Activated CD8-positive, alpha-beta T cell treated with anti-CD3 and anti-CD28 coated beads, Interleukin-2, amount 10 ng/mL, durations not matched to agents 7 days and 5 days (primary cell): ENCODE measurements around the gene PPM1D. TPM values are rescaled to one million over a fixed set of nuclear protein-coding genes. Genes with fewer than 3 reads are reported as not detected.
"Not testable (repeated sequence)": the region's sequence is repeated elsewhere in the genome, so short reads cannot be mapped to it uniquely, and the experiment has no call there.

Experiments used
- ATAC-seq: fragments of 150-1000 bp; cut with Tn5 transposase; one replicate; pipeline ENCODE4 v1.10.0; 2021; ENCODE audit warnings: moderate library complexity
- CTCF ChIA-PET: fragments of 350-600 bp; sonication (Branson Sonifier 250); formaldehyde crosslinking; loops from one replicate; lab custom pipeline; 2021; ENCODE audit warnings: antibody characterized with exemption; lab: Charles Lee
- POLR2A ChIA-PET: fragments of 350-600 bp; sonication (Branson Sonifier 250); formaldehyde crosslinking; loops from one replicate; lab custom pipeline; 2021; ENCODE audit warnings: antibody characterized with exemption; lab: Charles Lee
- DNase-seq: peaks from one replicate; pipeline ENCODE4 v3.0.0-alpha.2; 2020
- H3K27ac Mint-ChIP-seq: one replicate; pipeline ENCODE4 v1.8.0; 2021; ENCODE audit warnings: mild to moderate bottlenecking, mixed read lengths
- H3K27me3 Mint-ChIP-seq: one replicate; pipeline ENCODE4 v1.8.0; 2021; ENCODE audit warnings: low read depth, mixed read lengths
- H3K36me3 Mint-ChIP-seq: one replicate; pipeline ENCODE4 v1.8.0; 2021; ENCODE audit warnings: low read depth, mixed read lengths
- H3K4me1 Mint-ChIP-seq: one replicate; pipeline ENCODE4 v1.8.0; 2021; ENCODE audit warnings: low read depth, mixed read lengths
- H3K4me3 Mint-ChIP-seq: one replicate; pipeline ENCODE4 v1.8.0; 2021; ENCODE audit warnings: mild to moderate bottlenecking, mixed read lengths
- H3K9me3 Mint-ChIP-seq: one replicate; pipeline ENCODE4 v1.8.0; 2022; ENCODE audit warnings: mixed read lengths; ENCODE audit not compliant: insufficient read depth
- total RNA-seq, 2 experiments: library from RNA; stranded (reverse); gene quantifications; one replicate each; pipeline ENCODE4 v1.2.3, GENCODE V29; 2021

PPM1D gene
- total RNA-seq, 2 experiments from 2014 or later, result 20.4 to 21.2 TPM

GRCh38 chr17:60604686-60605334, 4.8 kb downstream of the PPM1D start:
- H3K36me3 Mint-ChIP-seq, result peaks cover 18% of the 10 kb centered on the region
- ChIA-PET POLR2A (interaction anchor here (0.9 kb wide), 1 partner anchor 26 kb away, joined by 3 read pairs; no protein-coding TSS in a partner anchor), CTCF (interaction anchor here (1.0 kb wide), 1 partner anchor 33 kb away, joined by 10 read pairs; no protein-coding TSS in a partner anchor)
- no peaks in the 10 kb centered on the region for H3K9me3 Mint-ChIP-seq
- DNase-seq, result no peak
- ATAC-seq, result no peak
- H3K27ac Mint-ChIP-seq, result no peak overlapping the region
- H3K4me3 Mint-ChIP-seq, result no peak overlapping the region
- H3K4me1 Mint-ChIP-seq, result peaks cover 30% of the 10 kb centered on the region
- H3K27me3 Mint-ChIP-seq, result no peaks in the 10 kb centered on the region

- POLR2A ChIA-PET, result no interaction called here
- CTCF ChIA-PET, result interaction anchor here (0.6 kb wide), 1 partner anchor 94 kb away, joined by 4 read pairs; no protein-coding TSS in a partner anchor
- Mint-ChIP-seq H3K4me3 (no peak overlapping the region), H3K9me3 (no peaks in the 10 kb centered on the region), H3K4me1 (peaks cover 30% of the 10 kb centered on the region), H3K27ac (no peak overlapping the region), H3K36me3 (peaks cover 16% of the 10 kb centered on the region), H3K27me3 (no peaks in the 10 kb centered on the region)
- no peak for DNase-seq
- no peak for ATAC-seq
These were observed 6.0 kb downstream of the PPM1D start for GRCh38 chr17:60606036-60606435.

GRCh38 chr17:60610473-60610872, 10.5 kb downstream of the PPM1D start:
- DNase-seq (no peak), ATAC-seq (no peak)
- no peaks in the 10 kb centered on the region for H3K27me3 Mint-ChIP-seq
- ChIA-PET POLR2A (no interaction called here), CTCF (no interaction called here)
- H3K4me3 Mint-ChIP-seq, result no peak overlapping the region
- H3K9me3 Mint-ChIP-seq, result no peaks in the 10 kb centered on the region
- peaks cover 7% of the 10 kb centered on the region for H3K36me3 Mint-ChIP-seq
- H3K4me1 Mint-ChIP-seq, result peaks cover 6% of the 10 kb centered on the region
- H3K27ac Mint-ChIP-seq, result no peak overlapping the region

- not testable (repeated sequence) for H3K4me1 Mint-ChIP-seq
These were observed 11.3 kb downstream of the PPM1D start for GRCh38 chr17:60611321-60611720.

GRCh38 chr17:60613325-60613724, 13.3 kb downstream of the PPM1D start:
- H3K4me1 Mint-ChIP-seq, result peaks cover 2% of the 10 kb centered on the region
- no peaks in the 10 kb centered on the region for H3K27me3 Mint-ChIP-seq
- DNase-seq, result no peak
- no peak overlapping the region for H3K27ac Mint-ChIP-seq
- ATAC-seq, result no peak
- no peak overlapping the region for H3K4me3 Mint-ChIP-seq
- ChIA-PET POLR2A (interaction anchor here (1.0 kb wide), 1 partner anchor 14 kb away, joined by 3 read pairs; no protein-coding TSS in a partner anchor), CTCF (no interaction called here)
- H3K9me3 Mint-ChIP-seq, result no peaks in the 10 kb centered on the region
- peaks cover 7% of the 10 kb centered on the region for H3K36me3 Mint-ChIP-seq

More at GRCh38 chr17:60611321-60611720, 11.3 kb downstream of the PPM1D start:
- DNase-seq, H3K27ac Mint-ChIP-seq, CTCF ChIA-PET, H3K36me3 Mint-ChIP-seq, H3K9me3 Mint-ChIP-seq, POLR2A ChIA-PET, H3K4me3 Mint-ChIP-seq, H3K27me3 Mint-ChIP-seq, ATAC-seq: not testable (repeated sequence)

GRCh38 chr17:60613796-60614195, 13.8 kb downstream of the PPM1D start:
- H3K4me1 Mint-ChIP-seq, DNase-seq, H3K4me3 Mint-ChIP-seq, H3K9me3 Mint-ChIP-seq, H3K27me3 Mint-ChIP-seq, ATAC-seq, H3K36me3 Mint-ChIP-seq, CTCF ChIA-PET, H3K27ac Mint-ChIP-seq: not testable (repeated sequence)
- POLR2A ChIA-PET, result interaction anchor here (1.0 kb wide), 1 partner anchor 14 kb away, joined by 3 read pairs; no protein-coding TSS in a partner anchor

- not testable (repeated sequence) for DNase-seq, H3K27me3 Mint-ChIP-seq, H3K36me3 Mint-ChIP-seq, H3K4me3 Mint-ChIP-seq, H3K9me3 Mint-ChIP-seq, H3K27ac Mint-ChIP-seq, H3K4me1 Mint-ChIP-seq, ATAC-seq
- POLR2A ChIA-PET, result interaction anchor here (1.0 kb wide), 1 partner anchor 15 kb away, joined by 3 read pairs; no protein-coding TSS in a partner anchor
- CTCF ChIA-PET, result interaction anchor here (1.3 to 2.0 kb wide), 2 partner anchors 13 to 24 kb away, joined by 3 to 8 read pairs; no protein-coding TSS in a partner anchor
These were observed 14.3 kb downstream of the PPM1D start for GRCh38 chr17:60614247-60614646.

GRCh38 chr17:60615108-60615507, 15.1 kb downstream of the PPM1D start:
- H3K4me3 Mint-ChIP-seq, result no peak overlapping the region
- no peaks in the 10 kb centered on the region for H3K4me1 Mint-ChIP-seq
- no peak for DNase-seq
- H3K9me3 Mint-ChIP-seq, result no peaks in the 10 kb centered on the region
- H3K27ac Mint-ChIP-seq, result no peak overlapping the region
- CTCF ChIA-PET, result interaction anchor here (1.3 to 2.0 kb wide), 2 partner anchors 14 to 23 kb away, joined by 3 to 8 read pairs; no protein-coding TSS in a partner anchor
- no peaks in the 10 kb centered on the region for H3K27me3 Mint-ChIP-seq
- POLR2A ChIA-PET, result no interaction called here
- peaks cover 7% of the 10 kb centered on the region for H3K36me3 Mint-ChIP-seq
- no peak for ATAC-seq

GRCh38 chr17:60615840-60616239, 15.8 kb downstream of the PPM1D start:
- ATAC-seq (no peak), DNase-seq (no peak)
- no peaks in the 10 kb centered on the region for H3K9me3 Mint-ChIP-seq
- POLR2A ChIA-PET, result no interaction called here
- no peaks in the 10 kb centered on the region for H3K27me3 Mint-ChIP-seq
- no peaks in the 10 kb centered on the region for H3K4me1 Mint-ChIP-seq
- CTCF ChIA-PET, result interaction anchor here (0.5 to 2.0 kb wide), 3 partner anchors 16 to 83 kb away, joined by 3 to 8 read pairs (median 3); no protein-coding TSS in a partner anchor
- no peak overlapping the region for H3K4me3 Mint-ChIP-seq
- no peak overlapping the region for H3K27ac Mint-ChIP-seq
- H3K36me3 Mint-ChIP-seq, result peaks cover 7% of the 10 kb centered on the region

GRCh38 chr17:60618080-60618479, 18.1 kb downstream of the PPM1D start:
- no peaks in the 10 kb centered on the region for H3K9me3 Mint-ChIP-seq
- POLR2A ChIA-PET, result interaction anchor here (0.6 kb wide), 1 partner anchor 114 kb away, joined by 4 read pairs; no protein-coding TSS in a partner anchor
- no peaks in the 10 kb centered on the region for H3K4me1 Mint-ChIP-seq
- CTCF ChIA-PET, result no interaction called here
- ATAC-seq, result no peak
- DNase-seq, result no peak
- H3K4me3 Mint-ChIP-seq, result no peak overlapping the region
- no peaks in the 10 kb centered on the region for H3K27me3 Mint-ChIP-seq
- no peak overlapping the region for H3K27ac Mint-ChIP-seq
- peaks cover 7% of the 10 kb centered on the region for H3K36me3 Mint-ChIP-seq

GRCh38 chr17:60618854-60619526, 19.0 kb downstream of the PPM1D start:
- Mint-ChIP-seq H3K4me3 (no peak overlapping the region), H3K9me3 (no peaks in the 10 kb centered on the region), H3K27me3 (no peaks in the 10 kb centered on the region), H3K4me1 (no peaks in the 10 kb centered on the region), H3K27ac (no peak overlapping the region), H3K36me3 (peaks cover 11% of the 10 kb centered on the region)
- DNase-seq (no peak), ATAC-seq (no peak)
- ChIA-PET CTCF (no interaction called here), POLR2A (interaction anchor here (0.6 kb wide), 1 partner anchor 1054 kb away, joined by 3 read pairs; no protein-coding TSS in a partner anchor)

- DNase-seq (no peak), ATAC-seq (no peak)
- H3K36me3 Mint-ChIP-seq, result peaks cover 8% of the 10 kb centered on the region
- H3K9me3 Mint-ChIP-seq, result no peaks in the 10 kb centered on the region
- H3K27me3 Mint-ChIP-seq, result no peaks in the 10 kb centered on the region
- no peaks in the 10 kb centered on the region for H3K4me1 Mint-ChIP-seq
- no peak overlapping the region for H3K4me3 Mint-ChIP-seq
- ChIA-PET CTCF (interaction anchor here (1.2 to 3.4 kb wide), 2 partner anchors 16 to 23 kb away, joined by 3 to 11 read pairs; partner anchors contain the start of gene PPM1D), POLR2A (no interaction called here)
- H3K27ac Mint-ChIP-seq, result no peak overlapping the region
These were observed 23.0 kb downstream of the PPM1D start for GRCh38 chr17:60622961-60623360.
